Suppressor macrophage (primary cell): ENCODE results near the gene ARL6IP1.
"Not testable (repeated sequence)": the region's sequence is repeated elsewhere in the genome, so short reads cannot be mapped to it uniquely, and the experiment has no call there.

ENCODE experiments used
- DNase-seq, 4 experiments: peaks; one replicate each; pipeline ENCODE4 v3.0.0-alpha.2; 2020 to 2022

The ARL6IP1 gene

DNA sequence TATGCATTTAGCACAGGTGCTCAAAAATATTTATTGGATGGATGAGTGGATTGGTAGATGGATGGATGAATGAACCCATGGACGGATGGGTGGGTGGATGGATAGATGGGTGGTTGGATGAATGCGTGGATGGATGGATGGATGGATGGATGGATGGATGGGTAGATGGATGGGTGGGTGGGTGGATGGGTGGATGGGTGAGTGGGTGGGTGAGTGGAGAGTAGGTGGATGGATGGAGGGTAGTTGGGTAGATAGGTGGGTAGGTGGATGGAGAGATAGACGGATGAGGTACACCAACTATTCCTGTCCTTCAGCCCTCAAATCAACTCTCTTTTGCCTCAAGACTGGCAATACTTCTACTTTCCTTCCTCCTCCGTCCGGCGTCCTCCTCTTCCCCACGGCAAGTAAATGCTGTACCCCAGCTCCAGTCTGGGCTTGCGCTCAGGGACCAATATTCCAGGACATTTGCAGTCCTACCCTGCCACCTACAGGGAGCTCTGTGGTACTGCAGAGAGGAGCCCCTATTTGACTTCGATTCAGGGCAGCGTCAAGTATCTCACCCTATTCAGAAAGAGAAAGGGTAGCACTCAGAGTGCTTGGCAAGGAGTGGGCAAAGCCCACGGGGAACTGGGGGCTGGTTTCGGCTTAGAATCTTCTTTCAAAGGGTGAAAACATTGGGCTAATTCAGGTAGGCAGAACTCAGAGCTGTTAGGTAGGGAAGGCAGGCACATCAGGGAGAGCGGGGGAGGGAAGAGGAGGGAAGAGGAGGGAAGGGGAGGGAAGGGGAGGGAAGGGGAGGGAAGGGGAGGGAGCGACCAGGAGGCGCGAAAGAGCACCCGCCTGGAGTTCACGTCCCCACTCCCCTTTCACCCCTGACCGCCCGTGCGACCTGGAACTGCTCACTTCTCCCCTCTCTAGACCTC lies 41.5 kb downstream of the ARL6IP1 start:
- peak in 3 of 4 experiments; percentile 3 to 20 (median 4) for DNase-seq

DNA sequence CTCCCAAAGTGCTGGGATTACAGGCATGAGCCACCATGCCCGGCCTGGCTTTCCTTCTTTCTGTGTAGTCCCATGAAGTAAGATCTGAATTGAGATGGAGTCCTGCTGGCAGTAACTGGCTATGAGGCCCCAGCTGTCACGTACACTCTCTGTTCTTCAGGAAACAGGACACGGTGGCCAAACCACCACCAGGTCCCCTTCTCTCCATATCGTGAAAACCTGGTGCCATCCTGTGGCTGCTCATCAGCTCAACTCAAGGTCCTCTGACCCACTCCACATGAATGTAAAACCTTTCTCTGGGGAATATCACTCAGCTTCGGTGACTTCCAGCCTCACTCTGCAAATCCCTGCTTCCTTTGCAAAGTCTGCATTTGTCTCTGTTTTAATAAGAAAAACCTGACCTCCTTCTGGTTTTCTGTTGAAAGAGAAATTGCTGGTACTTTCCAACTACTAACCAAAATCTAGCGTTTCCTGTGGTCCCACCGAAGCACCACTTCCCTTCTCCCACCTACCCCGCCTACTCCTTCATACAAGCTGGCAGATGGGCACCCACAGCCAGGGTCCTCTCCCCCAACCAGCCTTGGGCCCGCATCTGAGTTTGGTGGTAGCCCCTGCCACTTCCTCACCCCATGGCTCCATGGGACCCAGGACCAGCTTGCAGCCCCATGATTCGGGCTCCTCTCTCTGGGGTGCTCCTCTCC lies 43.2 kb downstream of the ARL6IP1 start:
- not testable (repeated sequence) for DNase-seq

DNA sequence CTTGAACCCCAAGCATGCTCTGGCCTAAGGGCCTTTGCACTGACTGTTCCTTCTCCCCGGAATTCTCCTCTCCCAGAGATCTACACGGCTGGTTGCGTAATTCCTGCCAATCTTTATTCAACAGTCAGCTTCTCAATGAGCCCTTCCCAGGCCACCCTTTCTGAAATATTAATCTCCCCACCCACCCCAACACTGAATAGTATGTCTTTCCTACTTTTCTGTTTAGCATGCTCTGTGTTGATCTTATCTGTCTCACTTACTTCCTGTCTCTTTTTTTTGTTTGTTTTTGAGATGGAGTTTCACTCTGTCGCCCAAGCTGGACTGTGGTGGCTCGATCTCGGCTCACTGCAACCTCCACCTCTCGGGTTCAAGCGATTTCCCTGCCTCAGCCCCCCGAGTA lies 44.7 kb downstream of the ARL6IP1 start:
- not testable (repeated sequence) for DNase-seq

DNA sequence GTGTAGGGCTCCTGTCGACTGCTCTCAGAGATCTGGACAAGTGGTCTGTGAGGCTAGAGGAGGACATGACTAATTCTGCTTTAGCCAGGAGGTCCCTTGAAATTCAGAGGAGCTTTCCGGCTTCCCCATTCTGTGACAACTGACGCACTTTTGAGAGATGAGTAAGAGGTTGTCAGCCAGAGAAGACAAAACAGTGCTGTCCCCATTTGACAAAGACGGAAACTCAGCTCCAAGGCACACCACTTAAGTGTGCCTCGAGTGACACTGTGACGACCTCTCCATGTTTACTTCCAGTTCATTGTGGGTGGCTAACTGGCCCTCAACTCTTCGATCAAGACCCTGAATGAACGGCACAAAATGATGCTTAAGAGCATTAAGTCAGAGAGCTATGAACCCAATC lies 58.5 kb downstream of the ARL6IP1 start:
- DNase-seq: not testable (repeated sequence)
